Renal cortex interstitium (tissue), 3 donors: ENCODE results near the gene TXN. TPM values are rescaled to one million over a fixed set of nuclear protein-coding genes. Genes with fewer than 3 reads are reported as not detected.

Source experiments
- polyA plus RNA-seq, 3 donors: library from polyadenylated mRNA; unstranded; fragments of 120-200 nt; gene quantifications; one replicate each; pipeline ENCODE4 v1.2.1, GENCODE V29; 2013; ENCODE audit not compliant: insufficient read length in 3 of 3

The TXN gene
- polyA plus RNA-seq, 3 donors: 208 to 240 (median 208) TPM

Other genes starting within 250 kb of the TXN start
- under 1 TPM; 0.30 to 0.69 (median 0.57) TPM for gene C9orf152, start 48.3 kb downstream of the TXN start, polyA plus RNA-seq
- not detected for gene TXNDC8, start 81.4 kb upstream of the TXN start, polyA plus RNA-seq